Limb (tissue), 2 donors: ENCODE results near the gene DNMBP.
A peak's percentile ranks its signal among the peaks of the same experiment; 100 is the strongest.
"Not testable (repeated sequence)": the region's sequence is repeated elsewhere in the genome, so short reads cannot be mapped to it uniquely, and the experiment has no call there.

ENCODE experiments used
- DNase-seq, 2 donors: peaks; one replicate each; pipeline ENCODE4 v3.0.0-alpha.2; 2016; ENCODE audit errors: extremely low spot score in 2 of 2

Gene DNMBP

GRCh38 chr10:99860466-99860865 lies 149.3 kb downstream of the DNMBP start:
- DNase-seq = no peak

GRCh38 chr10:99859585-99859984 lies 150.2 kb downstream of the DNMBP start:
- DNase-seq = no peak

GRCh38 chr10:99858849-99859248 lies 150.9 kb downstream of the DNMBP start:
- DNase-seq = no peak

GRCh38 chr10:99855479-99856071 lies 154.2 kb downstream of the DNMBP start:
- no peak for DNase-seq

- peak; percentile 37 to 70 for DNase-seq
Observed at GRCh38 chr10:99854860-99855259, 154.9 kb downstream of the DNMBP start.

- DNase-seq = no peak
Observed at GRCh38 chr10:99853655-99854054, 156.1 kb downstream of the DNMBP start.

GRCh38 chr10:99852481-99853213 lies 157.1 kb downstream of the DNMBP start:
- no peak for DNase-seq

GRCh38 chr10:99851825-99852224 lies 157.9 kb downstream of the DNMBP start:
- no peak for DNase-seq

GRCh38 chr10:99850767-99851340 lies 158.9 kb downstream of the DNMBP start:
- no peak for DNase-seq

- peak in 1 of 2 donors; percentile 39 for DNase-seq
Observed at GRCh38 chr10:99850021-99850766, 159.6 kb downstream of the DNMBP start.

GRCh38 chr10:99849536-99849935 lies 160.2 kb downstream of the DNMBP start:
- DNase-seq = no peak

- no peak for DNase-seq
Observed at GRCh38 chr10:99849057-99849456, 160.7 kb downstream of the DNMBP start.

- peak; percentile 80 to 89 for DNase-seq
Observed at GRCh38 chr10:99845837-99846382, 163.8 kb downstream of the DNMBP start.

- DNase-seq = no peak
Observed at GRCh38 chr10:99844433-99844955, 165.3 kb downstream of the DNMBP start.

GRCh38 chr10:99843310-99843709 lies 166.4 kb downstream of the DNMBP start:
- no peak for DNase-seq

GRCh38 chr10:99841746-99842145 lies 168.0 kb downstream of the DNMBP start:
- no peak for DNase-seq

GRCh38 chr10:99840859-99841258 lies 168.9 kb downstream of the DNMBP start:
- not testable (repeated sequence) for DNase-seq

GRCh38 chr10:99836711-99837110 lies 173.0 kb downstream of the DNMBP start:
- no peak for DNase-seq

- DNase-seq = no peak
Observed at GRCh38 chr10:99835947-99836346, 173.8 kb downstream of the DNMBP start.

GRCh38 chr10:99834410-99834809 lies 175.3 kb downstream of the DNMBP start:
- DNase-seq = no peak

- DNase-seq = no peak
Observed at GRCh38 chr10:99832439-99832838, 177.3 kb downstream of the DNMBP start.

GRCh38 chr10:99828464-99828863 lies 181.3 kb downstream of the DNMBP start:
- no peak for DNase-seq
